ENCODE data around the gene RENBP.

The RENBP gene

DNA sequence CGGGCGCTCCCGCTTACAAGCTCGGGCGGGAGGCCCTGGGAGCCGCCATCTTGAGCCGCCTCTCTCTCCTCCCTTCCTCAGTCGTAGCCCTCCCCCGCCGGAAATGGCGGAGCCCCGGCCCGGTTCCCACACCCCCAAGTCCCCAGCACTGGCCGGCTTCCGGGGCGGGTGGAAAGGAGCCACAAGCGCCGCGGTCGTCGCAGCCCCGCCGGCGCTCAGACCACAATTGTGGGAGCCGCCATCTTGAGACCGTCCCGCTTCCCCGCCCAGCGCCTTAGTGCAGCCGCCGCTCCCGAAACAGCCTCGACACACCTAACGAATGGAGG lies 26.6 kb upstream of the RENBP start:
- no peak for TF ChIP-seq Cebpa-rat (IDR thresholded peaks at IDR 0.05)
- no peaks in the 10 kb centered on the region for H3K36me3 ChIP-seq
- peak overlapping the region; percentile 95 for H3K4me3 ChIP-seq
- peak overlapping the region; percentile 99 for H3K9ac ChIP-seq
- peaks cover 68% of the 10 kb centered on the region for H3K4me1 ChIP-seq
- H3K27ac ChIP-seq: peak overlapping the region; percentile 100
- H4K20me1 ChIP-seq: peaks cover 89% of the 10 kb centered on the region
- no peaks in the 10 kb centered on the region for H3K9me3 ChIP-seq
- peaks cover 71% of the 10 kb centered on the region for H3K27me3 ChIP-seq
- H3K4me2 ChIP-seq: peak overlapping the region; percentile 93

- no peaks in the 10 kb centered on the region for H3K36me3 ChIP-seq
- peaks cover 71% of the 10 kb centered on the region for H3K4me1 ChIP-seq
- H3K9me3 ChIP-seq: no peaks in the 10 kb centered on the region
- H3K9ac ChIP-seq: peak overlapping the region; percentile 99
- H4K20me1 ChIP-seq: peaks cover 89% of the 10 kb centered on the region
- peak overlapping the region; percentile 100 for H3K27ac ChIP-seq
- peak overlapping the region; percentile 93 for H3K4me2 ChIP-seq
- H3K4me3 ChIP-seq: peak overlapping the region; percentile 95
- H3K27me3 ChIP-seq: peaks cover 71% of the 10 kb centered on the region
- no peak for TF ChIP-seq Cebpa-rat (IDR thresholded peaks at IDR 0.05)
Observed at GRCh38 chrX:153970357-153971123, 26.1 kb upstream of the RENBP start.

GRCh38 chrX:153969904-153970356 lies 25.5 kb upstream of the RENBP start:
- Histone ChIP-seq H3K27ac (peak overlapping the region; percentile 92), H3K9me3 (no peaks in the 10 kb centered on the region), H3K27me3 (peaks cover 71% of the 10 kb centered on the region), H3K4me2 (peak overlapping the region; percentile 93), H3K4me1 (peaks cover 71% of the 10 kb centered on the region), H3K9ac (peak overlapping the region; percentile 93), H4K20me1 (peaks cover 89% of the 10 kb centered on the region), H3K4me3 (peak overlapping the region; percentile 95), H3K36me3 (0 out of 2 replicates have a peak, but pooled peaks cover 2% of the 10 kb centered on the region)
- no peak for TF ChIP-seq Cebpa-rat (IDR thresholded peaks at IDR 0.05)

DNA sequence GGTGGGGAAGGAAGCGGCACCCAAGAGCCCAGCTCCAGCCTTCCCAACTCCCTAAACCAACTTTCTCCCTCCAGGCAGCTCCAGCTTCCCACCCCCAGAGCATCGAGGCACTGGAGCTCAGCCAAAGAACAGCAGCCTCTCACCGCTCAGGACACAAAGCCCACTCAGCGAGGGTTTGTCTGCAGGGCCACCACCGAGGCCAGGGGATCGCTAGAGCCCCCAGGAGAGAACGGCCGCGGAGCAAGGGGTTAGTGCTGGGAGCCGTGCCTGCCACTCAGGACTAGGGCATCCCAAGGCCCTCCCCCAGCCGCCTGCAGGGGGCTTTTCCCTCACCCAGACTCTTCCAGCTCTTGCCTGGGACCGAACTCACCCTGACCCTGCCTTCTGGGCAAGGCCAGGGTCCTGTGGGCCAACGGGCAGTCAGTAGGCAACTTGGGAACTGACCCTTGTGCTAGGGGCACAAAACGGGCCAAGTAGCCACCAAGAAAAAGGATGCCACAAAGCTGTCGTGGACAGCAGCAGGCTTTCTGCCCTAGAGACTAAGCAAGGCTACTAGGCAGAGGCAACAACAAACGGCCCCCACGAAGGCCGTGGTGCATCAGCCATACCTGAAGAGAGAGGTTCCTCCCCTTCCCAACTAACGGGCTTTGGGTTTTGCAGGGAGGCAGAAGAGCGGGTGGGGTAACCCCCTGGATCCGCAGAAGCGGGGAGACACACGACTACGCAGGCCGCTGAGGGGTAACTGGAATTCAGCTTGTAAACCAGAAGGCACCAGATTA lies 24.9 kb upstream of the RENBP start:
- H4K20me1 ChIP-seq: peaks cover 89% of the 10 kb centered on the region
- peak overlapping the region; percentile 95 for H3K4me3 ChIP-seq
- peak overlapping the region; percentile 93 for H3K9ac ChIP-seq
- peak overlapping the region; percentile 92 for H3K27ac ChIP-seq
- H3K4me2 ChIP-seq: peak overlapping the region; percentile 93
- H3K27me3 ChIP-seq: peaks cover 71% of the 10 kb centered on the region
- H3K36me3 ChIP-seq: peaks cover 8% of the 10 kb centered on the region
- no peaks in the 10 kb centered on the region for H3K9me3 ChIP-seq
- H3K4me1 ChIP-seq: peaks cover 71% of the 10 kb centered on the region
- no peak for TF ChIP-seq Cebpa-rat (IDR thresholded peaks at IDR 0.05)

DNA sequence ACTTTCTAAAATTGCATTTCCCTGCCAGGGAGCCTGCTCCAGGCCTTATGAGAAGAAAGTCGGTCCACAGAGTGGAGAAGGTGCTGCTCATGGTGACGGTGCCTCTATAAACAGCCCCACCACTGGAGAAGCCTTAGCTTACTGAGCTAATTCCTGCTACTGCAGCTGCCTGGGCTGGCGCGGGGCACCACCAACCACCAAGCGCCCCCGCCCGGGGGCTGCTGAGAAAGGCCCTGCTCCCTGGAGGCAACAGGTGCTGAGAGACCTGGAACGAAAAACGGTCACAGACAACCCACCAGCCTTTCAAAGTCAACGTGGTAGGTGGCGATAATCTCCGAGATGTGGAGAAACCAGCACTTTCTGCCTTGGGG lies 24.3 kb upstream of the RENBP start:
- peak overlapping the region; percentile 93 for H3K9ac ChIP-seq

GRCh38 chrX:153968255-153968654 lies 23.8 kb upstream of the RENBP start:
- Histone ChIP-seq H3K4me2 (peak overlapping the region; percentile 93), H3K36me3 (peaks cover 19% of the 10 kb centered on the region), H3K4me3 (peak overlapping the region; percentile 95), H3K27ac (peak overlapping the region; percentile 92), H4K20me1 (peaks cover 89% of the 10 kb centered on the region), H3K4me1 (peaks cover 62% of the 10 kb centered on the region), H3K9me3 (no peaks in the 10 kb centered on the region), H3K9ac (peak overlapping the region; percentile 93), H3K27me3 (peaks cover 71% of the 10 kb centered on the region)
- TF ChIP-seq Cebpa-rat (IDR thresholded peaks at IDR 0.05): no peak

More for the DNA sequence above, 24.3 kb upstream of the RENBP start:
- Histone ChIP-seq H4K20me1 (peaks cover 89% of the 10 kb centered on the region), H3K4me1 (peaks cover 66% of the 10 kb centered on the region), H3K4me2 (peak overlapping the region; percentile 93), H3K4me3 (peak overlapping the region; percentile 95), H3K27me3 (peaks cover 71% of the 10 kb centered on the region), H3K9me3 (no peaks in the 10 kb centered on the region), H3K27ac (peak overlapping the region; percentile 92), H3K36me3 (peaks cover 14% of the 10 kb centered on the region)
- no peak for TF ChIP-seq Cebpa-rat (IDR thresholded peaks at IDR 0.05)

- peak overlapping the region; percentile 92 for H3K27ac ChIP-seq
- peaks cover 89% of the 10 kb centered on the region for H4K20me1 ChIP-seq
- TF ChIP-seq Cebpa-rat (IDR thresholded peaks at IDR 0.05): no peak
- H3K4me1 ChIP-seq: peaks cover 56% of the 10 kb centered on the region
- H3K9ac ChIP-seq: peak overlapping the region; percentile 93
- peak overlapping the region; percentile 93 for H3K4me2 ChIP-seq
- no peaks in the 10 kb centered on the region for H3K9me3 ChIP-seq
- H3K36me3 ChIP-seq: peaks cover 25% of the 10 kb centered on the region
- H3K27me3 ChIP-seq: peaks cover 72% of the 10 kb centered on the region
- H3K4me3 ChIP-seq: peak overlapping the region; percentile 95
Observed at GRCh38 chrX:153967536-153968224, 23.2 kb upstream of the RENBP start.

DNA sequence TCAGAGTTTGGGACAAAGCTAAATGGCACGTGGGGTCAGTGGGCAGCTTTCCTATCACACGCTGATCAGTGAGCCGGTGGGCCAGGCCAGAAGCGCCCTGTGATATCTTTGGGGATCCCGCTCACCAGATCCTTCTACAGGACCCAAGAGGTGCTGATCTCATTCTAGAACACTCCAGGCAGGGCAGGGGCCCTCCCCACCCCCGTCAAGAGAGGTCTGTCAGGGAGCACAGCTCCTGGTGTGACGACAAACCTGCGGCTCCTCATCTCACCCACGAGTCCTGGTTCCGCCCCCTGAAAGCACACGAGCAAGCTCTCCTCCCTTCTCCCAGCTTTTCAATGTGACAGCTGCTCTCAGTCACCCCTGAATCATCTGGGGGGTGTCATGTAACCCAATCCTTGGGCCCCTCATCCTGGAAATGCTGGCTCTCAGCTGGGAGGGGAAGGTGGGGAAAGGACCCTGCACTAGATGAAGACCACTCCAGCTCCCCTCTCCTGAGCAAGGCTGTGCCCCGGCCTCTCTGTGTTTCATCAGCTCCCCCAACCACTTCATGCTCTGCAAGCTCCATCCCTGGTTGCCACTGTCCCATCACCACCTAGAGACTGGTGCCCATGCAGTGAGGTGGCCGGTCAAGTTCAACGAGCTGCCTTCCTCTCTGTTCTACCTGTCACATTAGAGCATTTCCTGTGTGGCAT lies 22.5 kb upstream of the RENBP start:
- Histone ChIP-seq H3K4me2 (peak overlapping the region; percentile 93), H3K9ac (peak overlapping the region; percentile 93), H3K36me3 (peaks cover 32% of the 10 kb centered on the region), H3K9me3 (no peaks in the 10 kb centered on the region), H3K27ac (peak overlapping the region; percentile 92), H3K27me3 (peaks cover 78% of the 10 kb centered on the region), H4K20me1 (peaks cover 89% of the 10 kb centered on the region), H3K4me3 (peak overlapping the region; percentile 95), H3K4me1 (peaks cover 56% of the 10 kb centered on the region)
- TF ChIP-seq Cebpa-rat (IDR thresholded peaks at IDR 0.05): no peak

GRCh38 chrX:153966283-153966688 lies 21.8 kb upstream of the RENBP start:
- H3K4me1 ChIP-seq: peaks cover 56% of the 10 kb centered on the region
- peak overlapping the region; percentile 93 for H3K9ac ChIP-seq
- H3K4me3 ChIP-seq: peak overlapping the region; percentile 95; the same call in 1 of the 2 replicates
- no peak for TF ChIP-seq Cebpa-rat (IDR thresholded peaks at IDR 0.05)
- peak overlapping the region; percentile 93 for H3K4me2 ChIP-seq
- no peaks in the 10 kb centered on the region for H3K9me3 ChIP-seq
- peaks cover 39% of the 10 kb centered on the region for H3K36me3 ChIP-seq
- peaks cover 89% of the 10 kb centered on the region for H4K20me1 ChIP-seq
- peak overlapping the region; percentile 92 for H3K27ac ChIP-seq
- peaks cover 78% of the 10 kb centered on the region for H3K27me3 ChIP-seq

All from BLaER1 (cell line).